ENCODE measurements around the gene ACVRL1. TPM values are rescaled to one million over a fixed set of nuclear protein-coding genes. Genes with fewer than 3 reads are reported as not detected.

ACVRL1 gene
- total RNA-seq, 4 donors from 2014 or later, result 77.4 to 133 (median 118) TPM

DNA sequence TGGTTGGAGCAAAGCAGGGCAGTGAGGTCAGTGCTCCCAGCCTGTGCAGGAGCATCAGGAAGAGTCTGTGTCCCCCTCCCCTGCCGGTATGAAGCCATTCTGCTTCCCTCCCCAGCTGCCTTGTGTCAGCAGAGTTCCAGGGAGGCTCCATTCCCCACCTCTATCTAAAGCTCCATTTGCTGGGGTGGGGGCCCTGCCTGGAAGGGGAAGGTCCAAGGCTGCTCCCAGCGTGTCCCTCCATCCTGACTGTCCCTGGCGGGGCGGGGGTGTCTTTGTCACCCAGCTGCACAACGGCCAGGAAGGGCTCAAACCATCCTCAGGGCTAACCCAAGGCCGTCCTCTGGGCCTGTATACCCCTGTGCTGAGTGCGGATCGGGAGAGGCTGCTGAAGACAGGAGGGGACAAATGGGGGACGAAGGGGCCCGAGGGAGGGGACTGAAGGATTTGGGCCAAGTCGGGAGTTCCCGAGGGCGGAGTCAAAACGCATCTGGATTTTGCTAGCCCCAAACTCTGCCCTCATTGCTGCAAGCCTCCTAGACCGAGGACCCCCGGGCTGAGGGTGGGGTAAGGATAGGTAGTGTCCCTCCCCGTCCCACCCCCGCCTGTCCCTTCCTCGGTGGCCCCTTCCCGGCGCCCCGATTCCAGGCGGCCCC lies 748 bp upstream of the ACVRL1 start:
- Histone ChIP-seq H3K36me3 (no peaks in the 10 kb centered on the region), H3K4me3 (peak overlapping the region; percentile 42 to 57), H3K27me3 (peaks cover 52% of the 10 kb centered on the region), H3K4me1 (peaks cover 0 to 67% (median 34%) of the 10 kb centered on the region in 3 donors), H3K27ac (peak overlapping the region; percentile 83 to 93 (median 86)), H3K9me3 (no peaks in the 10 kb centered on the region)
- TF ChIP-seq EP300 (IDR thresholded peaks at IDR 0.05), result no peak
- TF ChIP-seq, protein P1, sequence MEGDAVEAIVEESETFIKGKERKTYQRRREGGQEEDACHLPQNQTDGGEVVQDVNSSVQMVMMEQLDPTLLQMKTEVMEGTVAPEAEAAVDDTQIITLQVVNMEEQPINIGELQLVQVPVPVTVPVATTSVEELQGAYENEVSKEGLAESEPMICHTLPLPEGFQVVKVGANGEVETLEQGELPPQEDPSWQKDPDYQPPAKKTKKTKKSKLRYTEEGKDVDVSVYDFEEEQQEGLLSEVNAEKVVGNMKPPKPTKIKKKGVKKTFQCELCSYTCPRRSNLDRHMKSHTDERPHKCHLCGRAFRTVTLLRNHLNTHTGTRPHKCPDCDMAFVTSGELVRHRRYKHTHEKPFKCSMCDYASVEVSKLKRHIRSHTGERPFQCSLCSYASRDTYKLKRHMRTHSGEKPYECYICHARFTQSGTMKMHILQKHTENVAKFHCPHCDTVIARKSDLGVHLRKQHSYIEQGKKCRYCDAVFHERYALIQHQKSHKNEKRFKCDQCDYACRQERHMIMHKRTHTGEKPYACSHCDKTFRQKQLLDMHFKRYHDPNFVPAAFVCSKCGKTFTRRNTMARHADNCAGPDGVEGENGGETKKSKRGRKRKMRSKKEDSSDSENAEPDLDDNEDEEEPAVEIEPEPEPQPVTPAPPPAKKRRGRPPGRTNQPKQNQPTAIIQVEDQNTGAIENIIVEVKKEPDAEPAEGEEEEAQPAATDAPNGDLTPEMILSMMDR (IDR thresholded peaks at IDR 0.05), result no peak
- no peak for TF ChIP-seq POLR2AphosphoS5 (IDR thresholded peaks at IDR 0.05)
- TF ChIP-seq POLR2A (IDR thresholded peaks at IDR 0.05), result no peak
- ATAC-seq, result peak; percentile 0
- 18 to 34% methylated on average over 9 to 13 of the region's 23 CpGs for WGBS, 2 donors (ENCODE audit: low coverage in 1 of 2)

DNA sequence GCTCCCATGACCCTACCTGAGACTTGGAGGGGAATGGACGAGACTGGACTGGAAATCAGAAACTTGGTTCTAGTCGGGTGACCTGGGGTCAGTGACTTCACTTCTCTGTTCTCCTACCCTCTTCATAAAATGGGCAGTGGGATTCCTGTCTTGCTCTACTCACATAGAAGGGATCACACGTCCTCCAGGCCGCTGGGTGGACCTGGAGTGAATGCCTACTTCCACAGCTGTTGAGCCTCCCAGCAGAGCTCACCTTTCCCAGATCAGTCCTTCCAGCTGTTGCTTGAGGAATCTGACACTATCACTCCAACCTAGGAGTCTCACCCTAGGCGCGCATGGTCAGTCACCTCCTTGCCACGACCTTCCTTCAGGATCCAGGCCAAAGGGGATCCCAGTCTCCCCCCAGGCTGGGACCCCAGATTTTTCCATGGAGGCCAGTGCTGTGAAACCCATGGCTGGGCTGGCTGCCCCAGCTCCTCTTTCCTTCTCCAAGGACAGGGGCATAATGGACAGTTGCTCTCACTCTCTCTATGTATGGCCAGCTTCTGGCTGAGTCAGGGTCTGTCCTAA lies 637 bp downstream of the ACVRL1 start:
- Histone ChIP-seq H3K9me3 (no peaks in the 10 kb centered on the region), H3K36me3 (no peaks in the 10 kb centered on the region), H3K4me1 (peaks cover 0 to 81% (median 43%) of the 10 kb centered on the region in 3 donors), H3K4me3 (peak overlapping the region; percentile 42 to 57), H3K27ac (peak overlapping the region; percentile 83 to 93 (median 86)), H3K27me3 (peaks cover 63% of the 10 kb centered on the region)
- TF ChIP-seq POLR2AphosphoS5 (IDR thresholded peaks at IDR 0.05), result no peak
- TF ChIP-seq POLR2A (IDR thresholded peaks at IDR 0.05), result no peak
- TF ChIP-seq, protein P1 (IDR thresholded peaks at IDR 0.05), result no peak
- no peak for TF ChIP-seq EP300 (IDR thresholded peaks at IDR 0.05)
- no peak for ATAC-seq
- WGBS, 2 donors (ENCODE audit: low coverage in 1 of 2), result 100% methylated on average over 1 of the region's 7 CpGs; no CpG with 5 or more reads in 1 of the 2 donors

DNA sequence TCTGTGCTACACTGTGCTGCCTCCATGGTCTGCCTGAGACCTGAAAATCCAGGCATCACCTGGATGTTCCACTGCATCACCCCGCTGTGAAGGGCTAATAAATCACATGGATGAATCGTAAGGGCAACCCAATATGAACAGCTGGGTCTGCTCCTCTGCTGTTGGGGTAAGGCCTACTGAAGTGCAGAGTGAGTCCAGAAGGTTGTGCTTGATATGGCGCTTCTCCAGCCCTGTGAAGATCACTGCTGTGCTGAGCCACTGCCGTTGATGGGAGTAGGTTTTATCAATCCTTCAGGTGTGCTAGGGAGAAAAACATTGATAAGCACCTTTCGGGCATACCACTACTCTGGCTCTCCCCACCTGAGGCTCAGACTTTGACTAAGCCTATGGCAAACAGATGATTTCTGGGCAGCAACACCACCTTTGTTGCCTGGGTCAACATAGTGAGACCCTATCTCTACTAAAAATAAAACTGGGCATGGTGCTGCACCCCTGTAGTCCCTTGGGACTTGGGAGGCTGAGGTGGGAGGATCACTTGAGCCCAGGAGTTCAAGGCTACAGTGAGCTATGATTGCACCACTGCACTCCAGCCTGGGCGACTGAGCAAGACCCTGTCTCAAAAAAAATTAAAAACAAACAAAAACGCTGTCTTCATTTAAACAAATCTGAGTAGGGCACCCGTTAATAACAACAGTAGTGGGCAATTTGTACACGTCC lies 1.7 kb downstream of the ACVRL1 start:
- ATAC-seq, result no peak
- Histone ChIP-seq H3K4me1 (peaks cover 0 to 91% (median 52%) of the 10 kb centered on the region in 3 donors), H3K27ac (peak overlapping the region in 3 of 4 donors; percentile 83 to 93 (median 88)), H3K36me3 (no peaks in the 10 kb centered on the region), H3K27me3 (peaks cover 74% of the 10 kb centered on the region), H3K4me3 (peak overlapping the region in 1 of 2 donors; percentile 57), H3K9me3 (no peaks in the 10 kb centered on the region)
- TF ChIP-seq POLR2A (IDR thresholded peaks at IDR 0.05), result no peak
- TF ChIP-seq, protein P1 (IDR thresholded peaks at IDR 0.05), result no peak
- no peak for TF ChIP-seq POLR2AphosphoS5 (IDR thresholded peaks at IDR 0.05)
- no peak for TF ChIP-seq EP300 (IDR thresholded peaks at IDR 0.05)
- WGBS, 2 donors (ENCODE audit: low coverage in 1 of 2), result 66 to 81% methylated on average over 5 to 7 of the region's 9 CpGs

DNA sequence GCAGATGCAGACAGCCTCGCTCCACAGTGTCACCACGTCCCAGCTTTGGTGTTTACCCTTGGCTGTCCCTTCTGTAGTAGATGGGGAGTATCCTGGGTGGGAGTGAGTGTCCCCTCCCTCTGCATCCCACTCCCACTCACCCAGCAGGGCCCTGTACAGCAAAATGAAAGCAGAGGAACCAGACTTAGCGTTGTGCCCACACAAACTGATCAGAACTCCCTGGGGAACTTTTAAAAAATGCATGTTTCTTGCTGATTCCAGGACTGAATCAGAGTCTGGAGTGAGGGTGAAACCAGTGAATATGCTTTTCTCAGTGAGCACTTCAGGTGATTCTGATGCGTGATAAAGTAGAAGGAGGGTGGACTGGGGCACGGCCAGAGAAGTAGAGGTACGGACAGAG lies 2.9 kb downstream of the ACVRL1 start:
- peaks cover 81% of the 10 kb centered on the region for H3K27me3 ChIP-seq
- 63% methylated on average over 3 of the region's 6 CpGs; no CpG with 5 or more reads in 1 of the 2 donors for WGBS, 2 donors (ENCODE audit: low coverage in 1 of 2)
- peaks cover 0 to 87% (median 46%) of the 10 kb centered on the region in 3 donors for H3K4me1 ChIP-seq
- H3K9me3 ChIP-seq, result no peaks in the 10 kb centered on the region
- peak overlapping the region in 1 of 2 donors; percentile 16 for H3K4me3 ChIP-seq
- peaks cover 0 to 6% of the 10 kb centered on the region in 2 donors for H3K36me3 ChIP-seq
- no peak for ATAC-seq
- H3K27ac ChIP-seq, result peak overlapping the region in 3 of 4 donors; percentile 53 to 93 (median 88)
- TF ChIP-seq EP300 (IDR thresholded peaks at IDR 0.05), result no peak
- TF ChIP-seq, protein P1 (IDR thresholded peaks at IDR 0.05), result no peak
- TF ChIP-seq POLR2AphosphoS5 (IDR thresholded peaks at IDR 0.05), result no peak
- no peak for TF ChIP-seq POLR2A (IDR thresholded peaks at IDR 0.05)
